Fibroblast of pulmonary artery (primary cell): ENCODE results near the gene ACTL10.

Experiments
- DNase-seq: peaks from one replicate; pipeline ENCODE4 v3.0.0-alpha.2; 2010; ENCODE audit warnings: low read depth
- H3K4me3 ChIP-seq: replicated peaks from 2 replicates; pipeline ENCODE4 v1.5.1; 2011; ENCODE audit warnings: low read depth, mild to moderate bottlenecking, control low read depth, low read length, moderate library complexity
- CTCF ChIP-seq: IDR thresholded peaks from 2 replicates; pipeline ENCODE4 v1.5.1; 2011; ENCODE audit warnings: mild to moderate bottlenecking, control low read depth, low read length, inconsistent platforms; ENCODE audit errors: missing control alignments

Gene ACTL10

GRCh38 chr20:33649201-33649681, 17.5 kb upstream of the ACTL10 start:
- TF ChIP-seq CTCF, result no peak
- no peak for DNase-seq
- no peak overlapping the region for H3K4me3 ChIP-seq

GRCh38 chr20:33650111-33650752, 16.5 kb upstream of the ACTL10 start:
- no peak for TF ChIP-seq CTCF
- H3K4me3 ChIP-seq, result no peak overlapping the region
- no peak for DNase-seq

- TF ChIP-seq CTCF, result no peak
- DNase-seq, result no peak
- H3K4me3 ChIP-seq, result no peak overlapping the region
Observed at GRCh38 chr20:33650753-33651561, 15.8 kb upstream of the ACTL10 start.

- TF ChIP-seq CTCF, result no peak
- no peak for DNase-seq
- no peak overlapping the region for H3K4me3 ChIP-seq
Observed at GRCh38 chr20:33651562-33652048, 15.1 kb upstream of the ACTL10 start.

- peak; percentile 75 for DNase-seq
- no peak overlapping the region for H3K4me3 ChIP-seq
- peak; percentile 97 for TF ChIP-seq CTCF
Observed at GRCh38 chr20:33653218-33653899, 13.4 kb upstream of the ACTL10 start.

GRCh38 chr20:33653900-33654596, 12.7 kb upstream of the ACTL10 start:
- no peak overlapping the region for H3K4me3 ChIP-seq
- no peak for DNase-seq
- TF ChIP-seq CTCF, result no peak
